ENCODE measurements around the gene RPAIN. TPM values are rescaled to one million over a fixed set of nuclear protein-coding genes. Genes with fewer than 3 reads are reported as not detected.

Gene RPAIN
- total and polyA plus RNA-seq, 10 of the 15 experiments (the other 5 are each of a cell fraction or from before 2014, with no cell fraction given), result 45.8 to 109 (median 70.5) TPM

- H4K20me1 ChIP-seq (ENCODE audit: control insufficient read depth, insufficient read depth), result no peaks in the 10 kb centered on the region; the same call in 1 of the 2 replicates
- no peaks in the 10 kb centered on the region for H3K79me2 ChIP-seq (ENCODE audit: control insufficient read depth, insufficient read depth, low read length)
- no peaks in the 10 kb centered on the region for H3K27me3 ChIP-seq (replicated peaks in 1 of 2; ENCODE audit: control insufficient read depth in 2 of 2, insufficient read depth in 2 of 2, low read length in 1 of 2)
- H3K4me2 ChIP-seq (ENCODE audit: control insufficient read depth, insufficient read depth), result no peak overlapping the region
- H3K36me3 ChIP-seq (ENCODE audit: control insufficient read depth in 2 of 2, insufficient read depth in 2 of 2, low read length in 1 of 2), result peaks cover 31 to 66% of the 10 kb centered on the region in 2 experiments
- H3K9ac ChIP-seq (ENCODE audit: control insufficient read depth, insufficient read depth, low read length), result no peak overlapping the region
- DNase-seq (ENCODE audit: low read depth, low spot score) (no peak), ATAC-seq (no peak), FAIRE-seq (no peak)
- intact Hi-C loops (cut with micrococcal nuclease; ENCODE audit: unreplicated experiment) (no loop called here), in situ Hi-C loops (cut with MboI) (no loop called here)
- TSS peak; percentile 8 for BruUV-seq (replicated peaks)
- no peak overlapping the region for H3K27ac ChIP-seq (ENCODE audit: control insufficient read depth, insufficient read depth)
- H2AFZ ChIP-seq (ENCODE audit: control insufficient read depth, low read depth, low read length), result no peak overlapping the region
- H3K9me3 ChIP-seq (replicated peaks; ENCODE audit: control insufficient read depth, insufficient read depth, low read length), result no peaks in the 10 kb centered on the region
- 96% methylated on average over 11 of the region's 11 CpGs for WGBS (ENCODE audit: insufficient coverage, insufficient replicate concordance, low lambda C conversion rate, missing lambda C conversion rate)
- ChIA-PET RAD21 (ENCODE audit: unreplicated experiment) (no interaction called here), CTCF (interaction anchor here (0.9 to 1.3 kb wide), 3 partner anchors 19 to 167 kb away, joined by 3 to 5 read pairs (median 4); no protein-coding TSS in a partner anchor), POLR2A (interaction anchor here (0.6 kb wide), 1 partner anchor 63 kb away, joined by 7 read pairs; no protein-coding TSS in a partner anchor), SMC1A (ENCODE audit: uncharacterized antibody, unreplicated experiment) (interaction anchor here (0.6 kb wide), 1 partner anchor 62 kb away, joined by 4 read pairs; no protein-coding TSS in a partner anchor)
- H3K4me3 ChIP-seq, result no peak overlapping the region
- TF ChIP-seq POLR2AphosphoS5 (IDR thresholded peaks at IDR 0.05; ENCODE audit: low read length) (peak; percentile 55; the same call in 1 of the 2 replicates), DPF2 (IDR thresholded peaks at IDR 0.05) (no peak), NRF1 (conservative IDR thresholded peaks at IDR 0.05; ENCODE audit: low read depth, low read length) (no peak), SPI1 (IDR thresholded peaks at IDR 0.05; ENCODE audit: borderline replicate concordance, insufficient read depth, low read depth, low read length) (no peak), GATAD2B (conservative IDR thresholded peaks at IDR 0.05; ENCODE audit: low read depth) (no peak), NFYB (IDR thresholded peaks at IDR 0.05; ENCODE audit: insufficient read depth, low read depth, low read length) (no peak), EED (IDR thresholded peaks at IDR 0.05; ENCODE audit: low read depth) (no peak), MTA3 (IDR thresholded peaks at IDR 0.05; ENCODE audit: borderline replicate concordance, low read length) (no peak), HDAC2 (IDR thresholded peaks at IDR 0.05) (no peak), POLR2A (IDR thresholded peaks at IDR 0.05; ENCODE audit: low read depth, low read length) (peak; percentile 61), CREM (IDR thresholded peaks at IDR 0.05; ENCODE audit: low read depth) (no peak), NR2C2 (IDR thresholded peaks at IDR 0.05; ENCODE audit: borderline replicate concordance, control insufficient read depth, insufficient read length, low read depth) (no peak), MXI1 (IDR thresholded peaks at IDR 0.05; ENCODE audit: low read depth, low read length) (no peak), BMI1 (IDR thresholded peaks at IDR 0.05; ENCODE audit: borderline replicate concordance) (no peak), RUNX3 (IDR thresholded peaks at IDR 0.05; ENCODE audit: low read length) (no peak), CBX3 (IDR thresholded peaks at IDR 0.05; ENCODE audit: borderline replicate concordance, low read depth) (no peak)
- TF ChIP-seq, protein P1, sequence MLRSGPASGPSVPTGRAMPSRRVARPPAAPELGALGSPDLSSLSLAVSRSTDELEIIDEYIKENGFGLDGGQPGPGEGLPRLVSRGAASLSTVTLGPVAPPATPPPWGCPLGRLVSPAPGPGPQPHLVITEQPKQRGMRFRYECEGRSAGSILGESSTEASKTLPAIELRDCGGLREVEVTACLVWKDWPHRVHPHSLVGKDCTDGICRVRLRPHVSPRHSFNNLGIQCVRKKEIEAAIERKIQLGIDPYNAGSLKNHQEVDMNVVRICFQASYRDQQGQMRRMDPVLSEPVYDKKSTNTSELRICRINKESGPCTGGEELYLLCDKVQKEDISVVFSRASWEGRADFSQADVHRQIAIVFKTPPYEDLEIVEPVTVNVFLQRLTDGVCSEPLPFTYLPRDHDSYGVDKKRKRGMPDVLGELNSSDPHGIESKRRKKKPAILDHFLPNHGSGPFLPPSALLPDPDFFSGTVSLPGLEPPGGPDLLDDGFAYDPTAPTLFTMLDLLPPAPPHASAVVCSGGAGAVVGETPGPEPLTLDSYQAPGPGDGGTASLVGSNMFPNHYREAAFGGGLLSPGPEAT (IDR thresholded peaks at IDR 0.05; ENCODE audit: low read depth), result no peak
- TF ChIP-seq, protein P2, sequence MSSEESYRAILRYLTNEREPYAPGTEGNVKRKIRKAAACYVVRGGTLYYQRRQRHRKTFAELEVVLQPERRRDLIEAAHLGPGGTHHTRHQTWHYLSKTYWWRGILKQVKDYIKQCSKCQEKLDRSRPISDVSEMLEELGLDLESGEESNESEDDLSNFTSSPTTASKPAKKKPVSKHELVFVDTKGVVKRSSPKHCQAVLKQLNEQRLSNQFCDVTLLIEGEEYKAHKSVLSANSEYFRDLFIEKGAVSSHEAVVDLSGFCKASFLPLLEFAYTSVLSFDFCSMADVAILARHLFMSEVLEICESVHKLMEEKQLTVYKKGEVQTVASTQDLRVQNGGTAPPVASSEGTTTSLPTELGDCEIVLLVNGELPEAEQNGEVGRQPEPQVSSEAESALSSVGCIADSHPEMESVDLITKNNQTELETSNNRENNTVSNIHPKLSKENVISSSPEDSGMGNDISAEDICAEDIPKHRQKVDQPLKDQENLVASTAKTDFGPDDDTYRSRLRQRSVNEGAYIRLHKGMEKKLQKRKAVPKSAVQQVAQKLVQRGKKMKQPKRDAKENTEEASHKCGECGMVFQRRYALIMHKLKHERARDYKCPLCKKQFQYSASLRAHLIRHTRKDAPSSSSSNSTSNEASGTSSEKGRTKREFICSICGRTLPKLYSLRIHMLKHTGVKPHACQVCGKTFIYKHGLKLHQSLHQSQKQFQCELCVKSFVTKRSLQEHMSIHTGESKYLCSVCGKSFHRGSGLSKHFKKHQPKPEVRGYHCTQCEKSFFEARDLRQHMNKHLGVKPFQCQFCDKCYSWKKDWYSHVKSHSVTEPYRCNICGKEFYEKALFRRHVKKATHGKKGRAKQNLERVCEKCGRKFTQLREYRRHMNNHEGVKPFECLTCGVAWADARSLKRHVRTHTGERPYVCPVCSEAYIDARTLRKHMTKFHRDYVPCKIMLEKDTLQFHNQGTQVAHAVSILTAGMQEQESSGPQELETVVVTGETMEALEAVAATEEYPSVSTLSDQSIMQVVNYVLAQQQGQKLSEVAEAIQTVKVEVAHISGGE (CRISPR knock-in tag; IDR thresholded peaks at IDR 0.05), result no peak
- H3K4me1 ChIP-seq (ENCODE audit: control insufficient read depth, insufficient read depth, low read length), result no peaks in the 10 kb centered on the region
These were observed 40.5 kb upstream of the RPAIN start for GRCh38 chr17:5379351-5380107.
